Glutamatergic neuron (in vitro differentiated cells): ENCODE data around the gene PRAMEF27. TPM values are rescaled to one million over a fixed set of nuclear protein-coding genes. Genes with fewer than 3 reads are reported as not detected.
"Not testable (repeated sequence)": the region's sequence is repeated elsewhere in the genome, so short reads cannot be mapped to it uniquely, and the experiment has no call there.

Experiments
- DNase-seq: peaks from one replicate; pipeline ENCODE4 v3.0.0; 2022
- H3K27ac Mint-ChIP-seq: one replicate; pipeline ENCODE4 v1.8.0; 2020; ENCODE audit warnings: mild to moderate bottlenecking, mixed read lengths, inconsistent platforms; ENCODE audit not compliant: unreplicated experiment
- H3K27me3 Mint-ChIP-seq: one replicate; pipeline ENCODE4 v1.8.0; 2020; ENCODE audit warnings: mild to moderate bottlenecking, moderate library complexity, mixed read lengths, inconsistent platforms; ENCODE audit not compliant: unreplicated experiment
- H3K36me3 Mint-ChIP-seq: one replicate; pipeline ENCODE4 v1.8.0; 2020; ENCODE audit warnings: mild to moderate bottlenecking, mixed read lengths, inconsistent platforms; ENCODE audit not compliant: unreplicated experiment
- H3K4me1 Mint-ChIP-seq: one replicate; pipeline ENCODE4 v1.8.0; 2020; ENCODE audit warnings: mild to moderate bottlenecking, low read depth, mixed read lengths, inconsistent platforms; ENCODE audit not compliant: unreplicated experiment
- H3K4me3 Mint-ChIP-seq: one replicate; pipeline ENCODE4 v1.8.0; 2020; ENCODE audit warnings: mild to moderate bottlenecking, mixed read lengths, inconsistent platforms; ENCODE audit not compliant: unreplicated experiment
- H3K9me3 Mint-ChIP-seq: one replicate; pipeline ENCODE4 v1.8.0; 2020; ENCODE audit warnings: mild to moderate bottlenecking, moderate library complexity, mixed read lengths, inconsistent platforms; ENCODE audit not compliant: unreplicated experiment
- long read RNA-seq: library from polyadenylated mRNA; unstranded; transcript quantifications from one replicate; pipeline ENCODE4 v2.0.0, GENCODE V29; 2020; ENCODE audit not compliant: unreplicated experiment
- total RNA-seq: library from RNA; stranded (reverse); fragmentation: NEBNext Ultra II Directional; extraction: Animal tissue kit (Norgen Biotek cat#: 25700); gene quantifications from one replicate; pipeline ENCODE4 v1.2.1, GENCODE V29; 2021; ENCODE audit not compliant: unreplicated experiment

The PRAMEF27 gene
- not detected for total RNA-seq
- long read RNA-seq = 0 reads

DNA sequence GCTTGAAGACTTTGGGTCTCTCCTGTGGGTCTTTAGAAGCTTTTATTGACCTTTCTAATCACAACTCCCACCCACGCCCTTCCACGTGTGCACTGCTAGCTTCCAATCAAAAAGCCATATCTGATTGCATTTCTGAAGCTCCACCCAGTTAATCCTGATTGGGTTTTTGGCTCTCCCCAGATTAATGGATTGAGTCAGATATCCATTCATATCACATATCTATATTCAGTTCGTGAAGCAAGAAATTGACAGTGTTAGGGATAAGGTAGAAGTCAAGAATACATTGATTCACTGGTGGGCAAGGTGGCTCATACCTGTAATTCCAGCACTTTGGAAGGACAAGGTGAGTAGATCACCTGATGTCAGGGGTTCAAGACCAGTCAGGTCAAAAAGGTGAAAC lies at the start of gene PRAMEF27:
PRAMEF27 (minus strand) TSS at position 101 of the 400 bp plus-strand sequence. CDS start 2,916 bp downstream, outside the sequence.
- not testable (repeated sequence) for H3K27ac Mint-ChIP-seq, H3K36me3 Mint-ChIP-seq

DNA sequence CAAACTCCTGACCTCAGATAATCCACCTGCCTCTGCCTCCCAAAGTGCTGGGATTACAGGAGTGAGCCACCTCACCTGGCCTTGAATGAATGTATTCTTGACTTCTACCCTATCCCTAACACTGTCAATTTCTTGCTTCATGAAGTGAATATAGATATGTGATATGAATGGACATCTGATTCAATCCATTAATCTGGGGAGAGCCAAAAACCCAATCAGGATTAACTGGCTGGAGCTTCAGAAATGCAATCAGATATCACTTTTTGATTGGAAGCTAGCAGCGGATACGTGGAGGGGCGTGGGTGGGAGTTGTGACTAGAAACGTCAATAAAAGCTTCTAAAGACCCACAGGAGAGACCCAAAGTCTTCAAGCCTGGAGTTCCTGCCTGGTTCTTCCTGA lies 14.1 kb upstream of the PRAMEF27 start, which contains the start of gene PRAMEF25:
PRAMEF25 (plus strand) TSS at position 301 of the 400 bp plus-strand sequence. CDS start 2,920 bp downstream, outside the sequence.
- DNase-seq, H3K4me3 Mint-ChIP-seq, H3K4me1 Mint-ChIP-seq, H3K36me3 Mint-ChIP-seq, H3K27me3 Mint-ChIP-seq, H3K9me3 Mint-ChIP-seq, H3K27ac Mint-ChIP-seq: not testable (repeated sequence)

More for the DNA sequence above, at the start of gene PRAMEF27:
- not testable (repeated sequence) for DNase-seq, H3K4me1 Mint-ChIP-seq, H3K4me3 Mint-ChIP-seq, H3K9me3 Mint-ChIP-seq, H3K27me3 Mint-ChIP-seq

DNA sequence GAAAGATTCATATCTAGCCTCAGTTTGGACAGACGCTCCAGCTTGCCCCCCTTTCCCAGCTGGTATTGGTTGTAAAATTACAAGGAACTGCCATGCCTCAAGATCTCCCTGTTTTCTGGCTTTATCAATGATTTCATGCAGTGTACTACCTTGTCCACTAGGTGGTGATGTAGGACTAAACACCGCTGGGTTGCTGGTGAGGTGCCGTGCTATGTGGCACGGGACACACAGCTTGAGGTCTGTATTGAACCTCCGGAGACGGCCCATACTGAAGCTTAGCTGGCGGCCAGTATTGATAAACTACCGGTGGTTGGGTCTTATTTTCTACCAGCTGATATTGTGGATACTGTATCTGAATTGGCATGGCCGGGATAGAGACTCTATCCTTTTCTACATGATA lies 36.5 kb downstream of the PRAMEF27 start:
- H3K4me3 Mint-ChIP-seq, H3K27ac Mint-ChIP-seq: not testable (repeated sequence)

DNA sequence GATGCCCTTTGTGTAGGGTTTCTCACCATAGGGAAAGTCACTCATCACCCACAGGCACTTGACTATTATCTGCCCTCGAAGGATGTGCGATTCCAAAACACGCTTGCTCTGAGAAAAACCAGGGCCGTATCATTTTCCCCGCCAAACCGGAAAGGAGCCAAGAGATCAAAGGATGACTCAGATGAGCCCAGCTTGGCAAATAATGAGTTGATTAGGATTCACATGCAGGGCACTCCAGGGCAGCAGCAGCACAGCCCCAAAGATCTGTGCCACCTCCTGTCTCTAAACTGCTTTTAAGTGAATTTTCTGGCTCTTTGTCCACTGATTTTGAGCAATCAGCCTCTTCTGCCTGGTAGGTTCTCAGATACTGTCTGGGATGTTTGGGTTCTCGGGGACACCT lies 44.4 kb downstream of the PRAMEF27 start:
- DNase-seq, H3K4me3 Mint-ChIP-seq, H3K27ac Mint-ChIP-seq, H3K36me3 Mint-ChIP-seq, H3K9me3 Mint-ChIP-seq, H3K27me3 Mint-ChIP-seq, H3K4me1 Mint-ChIP-seq: not testable (repeated sequence)

More for the DNA sequence above, 36.5 kb downstream of the PRAMEF27 start:
- DNase-seq, H3K27me3 Mint-ChIP-seq, H3K9me3 Mint-ChIP-seq, H3K36me3 Mint-ChIP-seq, H3K4me1 Mint-ChIP-seq: not testable (repeated sequence)

DNA sequence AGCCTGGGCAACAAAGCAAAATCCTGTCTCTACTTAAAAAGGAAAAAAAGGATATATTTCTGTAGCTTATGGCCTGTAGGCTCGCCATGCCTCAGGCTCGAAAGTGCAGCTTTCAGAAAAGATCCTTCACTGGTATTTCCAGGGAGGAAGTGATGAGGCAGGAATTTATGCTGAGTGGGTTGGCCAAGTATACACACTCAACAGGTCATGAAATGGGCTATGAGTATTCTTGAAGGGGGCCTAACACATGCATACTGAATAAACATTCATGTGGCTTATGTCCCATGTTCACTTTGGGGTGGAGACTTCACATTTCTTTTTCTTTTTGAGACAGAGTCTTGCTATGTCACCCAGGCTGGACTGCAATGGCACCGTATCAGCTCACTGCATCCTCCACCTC lies 47.0 kb downstream of the PRAMEF27 start:
- H3K27me3 Mint-ChIP-seq, H3K36me3 Mint-ChIP-seq, H3K4me1 Mint-ChIP-seq, H3K4me3 Mint-ChIP-seq, DNase-seq, H3K27ac Mint-ChIP-seq, H3K9me3 Mint-ChIP-seq: not testable (repeated sequence)

DNA sequence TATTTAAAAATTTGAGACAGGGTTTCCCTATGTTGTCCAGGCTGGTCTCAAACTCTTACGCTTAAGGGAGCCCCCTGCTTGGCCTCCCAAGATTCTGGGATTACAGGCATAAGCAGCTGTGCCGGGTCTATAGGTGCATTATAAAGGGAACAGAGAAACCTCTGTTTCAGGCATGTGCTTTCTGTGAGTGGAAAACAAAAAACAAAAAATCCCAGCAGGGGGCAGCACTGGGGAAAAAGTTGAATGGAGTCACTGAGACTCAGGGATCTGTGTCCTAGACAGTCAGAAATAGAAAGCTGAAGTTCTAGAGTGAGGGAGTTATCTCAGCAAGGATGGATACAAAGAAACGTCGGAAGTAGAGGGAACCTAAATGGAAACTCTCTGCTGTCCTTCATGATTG lies 50.6 kb downstream of the PRAMEF27 start:
- not testable (repeated sequence) for H3K27me3 Mint-ChIP-seq, H3K9me3 Mint-ChIP-seq, H3K4me3 Mint-ChIP-seq, H3K36me3 Mint-ChIP-seq, DNase-seq, H3K4me1 Mint-ChIP-seq, H3K27ac Mint-ChIP-seq

Other genes with a start within 250 kb of the PRAMEF27 start
- not detected for gene PRAMEF11, start 225.2 kb downstream of the PRAMEF27 start, total RNA-seq
- gene HNRNPCL1, start 207.9 kb downstream of the PRAMEF27 start, total RNA-seq = not detected
- not detected for gene PRAMEF2, start 199.5 kb downstream of the PRAMEF27 start, total RNA-seq
- not detected for gene PRAMEF4, start 170.4 kb downstream of the PRAMEF27 start, total RNA-seq
- not detected for gene PRAMEF10, start 158.3 kb downstream of the PRAMEF27 start, total RNA-seq
- gene PRAMEF7, start 140.0 kb downstream of the PRAMEF27 start, total RNA-seq = not detected
- gene PRAMEF6, start 109.0 kb downstream of the PRAMEF27 start, total RNA-seq = not detected
- gene HNRNPCL3, start 4.2 kb upstream of the PRAMEF27 start, total RNA-seq = not detected
- gene PRAMEF25, start 14.2 kb upstream of the PRAMEF27 start, total RNA-seq = not detected
- gene HNRNPCL2, start 60.3 kb upstream of the PRAMEF27 start, total RNA-seq = not detected
- not detected for gene PRAMEF26, start 99.4 kb upstream of the PRAMEF27 start, total RNA-seq
- not detected for gene HNRNPCL4, start 109.1 kb upstream of the PRAMEF27 start, total RNA-seq
- not detected for gene PRAMEF9, start 115.3 kb upstream of the PRAMEF27 start, total RNA-seq
- 0.44 TPM for gene PRAMEF13, start 144.8 kb upstream of the PRAMEF27 start, total RNA-seq
- not detected for gene PRAMEF18, start 169.6 kb upstream of the PRAMEF27 start, total RNA-seq
- not detected for gene PRAMEF5, start 197.6 kb upstream of the PRAMEF27 start, total RNA-seq
- gene PRAMEF8, start 228.6 kb upstream of the PRAMEF27 start, total RNA-seq = not detected
- gene PRAMEF33, start 247.0 kb upstream of the PRAMEF27 start, total RNA-seq = not detected